ENCODE measurements around the gene ARF4. TPM values are rescaled to one million over a fixed set of nuclear protein-coding genes. Genes with fewer than 3 reads are reported as not detected.

The ARF4 gene
- polyA plus RNA-seq, 3 donors: 60.2 to 229 (median 224) TPM

DNA sequence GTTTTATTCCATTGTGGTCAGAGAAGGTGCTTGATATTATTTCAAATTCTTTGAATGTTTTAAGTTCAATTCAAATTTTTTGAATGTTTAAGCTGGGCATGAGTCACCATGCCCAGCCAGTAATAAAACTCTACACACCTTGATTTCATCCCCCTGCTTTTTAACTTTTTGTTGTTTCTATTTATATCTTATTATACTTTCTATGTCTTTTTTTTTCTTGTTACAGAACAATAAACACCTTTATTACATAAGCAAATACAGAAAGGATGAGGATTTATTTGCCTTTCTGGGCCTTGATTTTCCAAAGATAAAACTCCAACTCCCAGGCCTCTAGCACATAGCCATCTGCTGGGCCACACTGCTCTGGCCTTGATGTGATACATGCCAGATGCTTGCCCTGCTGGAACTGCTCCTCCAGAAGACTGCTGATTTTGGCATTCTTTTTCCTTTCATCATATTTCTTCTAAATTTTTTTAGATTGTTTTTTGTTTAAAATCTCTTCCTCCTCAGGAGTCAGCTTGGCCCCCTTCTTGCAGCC, 67.0 kb downstream of the ARF4 start:
- no peaks in the 10 kb centered on the region for H3K4me1 Mint-ChIP-seq
- H3K27ac ChIP-seq (ENCODE audit: low read depth in 1 of 2, low read length in 2 of 2): no peak overlapping the region
- H4K20me1 ChIP-seq (ENCODE audit: insufficient read depth, low read length): no peaks in the 10 kb centered on the region
- H3K36me3 ChIP-seq (replicated peaks in 1 of 2; ENCODE audit: control insufficient read depth in 1 of 2, insufficient read depth in 2 of 2, low read length in 2 of 2): no peaks in the 10 kb centered on the region
- H3K4me1 ChIP-seq (ENCODE audit: control insufficient read depth in 1 of 2, insufficient read depth in 2 of 2, low read length in 2 of 2): no peaks in the 10 kb centered on the region
- H3K9me3 ChIP-seq (replicated peaks in 1 of 2; ENCODE audit: control insufficient read depth in 1 of 2, insufficient read depth in 1 of 2, low read length in 2 of 2): no peaks in the 10 kb centered on the region
- no peak overlapping the region for H2AFZ ChIP-seq (ENCODE audit: insufficient read depth, low read depth, low read length, poor library complexity, severe bottlenecking)
- H3K36me3 Mint-ChIP-seq: no peaks in the 10 kb centered on the region
- H3K4me2 ChIP-seq (replicated peaks; ENCODE audit: extremely low read depth, low read length, poor library complexity, severe bottlenecking): no peak overlapping the region
- H3K4me3 Mint-ChIP-seq: no peak overlapping the region
- H3K27ac Mint-ChIP-seq: no peak overlapping the region
- no peak overlapping the region for H3K9ac ChIP-seq (ENCODE audit: insufficient read depth, low read length, poor library complexity, severe bottlenecking)
- H3K79me2 ChIP-seq (ENCODE audit: insufficient read depth, low read length): no peaks in the 10 kb centered on the region
- intact Hi-C loops (cut with micrococcal nuclease): no loop called here
- no peak for DNase-seq
- TF ChIP-seq, protein P1, sequence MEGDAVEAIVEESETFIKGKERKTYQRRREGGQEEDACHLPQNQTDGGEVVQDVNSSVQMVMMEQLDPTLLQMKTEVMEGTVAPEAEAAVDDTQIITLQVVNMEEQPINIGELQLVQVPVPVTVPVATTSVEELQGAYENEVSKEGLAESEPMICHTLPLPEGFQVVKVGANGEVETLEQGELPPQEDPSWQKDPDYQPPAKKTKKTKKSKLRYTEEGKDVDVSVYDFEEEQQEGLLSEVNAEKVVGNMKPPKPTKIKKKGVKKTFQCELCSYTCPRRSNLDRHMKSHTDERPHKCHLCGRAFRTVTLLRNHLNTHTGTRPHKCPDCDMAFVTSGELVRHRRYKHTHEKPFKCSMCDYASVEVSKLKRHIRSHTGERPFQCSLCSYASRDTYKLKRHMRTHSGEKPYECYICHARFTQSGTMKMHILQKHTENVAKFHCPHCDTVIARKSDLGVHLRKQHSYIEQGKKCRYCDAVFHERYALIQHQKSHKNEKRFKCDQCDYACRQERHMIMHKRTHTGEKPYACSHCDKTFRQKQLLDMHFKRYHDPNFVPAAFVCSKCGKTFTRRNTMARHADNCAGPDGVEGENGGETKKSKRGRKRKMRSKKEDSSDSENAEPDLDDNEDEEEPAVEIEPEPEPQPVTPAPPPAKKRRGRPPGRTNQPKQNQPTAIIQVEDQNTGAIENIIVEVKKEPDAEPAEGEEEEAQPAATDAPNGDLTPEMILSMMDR (IDR thresholded peaks at IDR 0.05): no peak
- H3K27me3 ChIP-seq (ENCODE audit: control insufficient read depth in 2 of 2, insufficient read depth in 2 of 2, low read length in 2 of 2): no peaks in the 10 kb centered on the region
- H3K9me3 Mint-ChIP-seq: peaks cover 0 to 4% (median 0%) of the 10 kb centered on the region in 7 donors
- peaks cover 1 to 2% (median 2%) of the 10 kb centered on the region in 3 donors for H3K27me3 Mint-ChIP-seq (ENCODE audit: low read depth in 3 of 3)
- no peak overlapping the region for H3K4me3 ChIP-seq (replicated peaks in 1 of 3; ENCODE audit: low read depth in 2 of 3, low read length in 3 of 3)

Small RNA genes within 50 kb of the gene (small RNA-seq; reads per million reads assigned to genes)
- gene RNU6-108P (ENCODE audit: insufficient read length, low read depth) (not detected), gene RNU6-483P (ENCODE audit: insufficient read length, low read depth) (not detected), gene RNU6ATAC26P (ENCODE audit: insufficient read length, low read depth) (not detected)

Other genes starting within 250 kb of the ARF4 start
- under 1 TPM in 1 of 3 donors, not detected in 2; 0.03 TPM for gene DNAH12, start 53.0 kb downstream of the ARF4 start, polyA plus RNA-seq
- 10 to 100 TPM in 2 of 3 donors, 1 to 10 TPM in 1; 5.1 to 11.3 (median 11.0) TPM for gene PDE12, start 41.1 kb downstream of the ARF4 start, polyA plus RNA-seq
- gene DENND6A, start 95.7 kb upstream of the ARF4 start, polyA plus RNA-seq: 10 to 100 TPM; 10.8 to 20.8 (median 15.4) TPM
- 10 to 100 TPM; 12.3 to 17.6 (median 16.1) TPM for gene SLMAP, start 159.0 kb upstream of the ARF4 start, polyA plus RNA-seq